GM18511 (cell line): ENCODE results near the gene PCDHA4.

ENCODE experiments used
- ATAC-seq: cut with Tn5 transposase; IDR thresholded peaks from one replicate; pipeline ENCODE4 v1.9.1; 2021; ENCODE audit warnings: mild to moderate bottlenecking, moderate library complexity; ENCODE audit not compliant: unreplicated experiment

The PCDHA4 gene

DNA sequence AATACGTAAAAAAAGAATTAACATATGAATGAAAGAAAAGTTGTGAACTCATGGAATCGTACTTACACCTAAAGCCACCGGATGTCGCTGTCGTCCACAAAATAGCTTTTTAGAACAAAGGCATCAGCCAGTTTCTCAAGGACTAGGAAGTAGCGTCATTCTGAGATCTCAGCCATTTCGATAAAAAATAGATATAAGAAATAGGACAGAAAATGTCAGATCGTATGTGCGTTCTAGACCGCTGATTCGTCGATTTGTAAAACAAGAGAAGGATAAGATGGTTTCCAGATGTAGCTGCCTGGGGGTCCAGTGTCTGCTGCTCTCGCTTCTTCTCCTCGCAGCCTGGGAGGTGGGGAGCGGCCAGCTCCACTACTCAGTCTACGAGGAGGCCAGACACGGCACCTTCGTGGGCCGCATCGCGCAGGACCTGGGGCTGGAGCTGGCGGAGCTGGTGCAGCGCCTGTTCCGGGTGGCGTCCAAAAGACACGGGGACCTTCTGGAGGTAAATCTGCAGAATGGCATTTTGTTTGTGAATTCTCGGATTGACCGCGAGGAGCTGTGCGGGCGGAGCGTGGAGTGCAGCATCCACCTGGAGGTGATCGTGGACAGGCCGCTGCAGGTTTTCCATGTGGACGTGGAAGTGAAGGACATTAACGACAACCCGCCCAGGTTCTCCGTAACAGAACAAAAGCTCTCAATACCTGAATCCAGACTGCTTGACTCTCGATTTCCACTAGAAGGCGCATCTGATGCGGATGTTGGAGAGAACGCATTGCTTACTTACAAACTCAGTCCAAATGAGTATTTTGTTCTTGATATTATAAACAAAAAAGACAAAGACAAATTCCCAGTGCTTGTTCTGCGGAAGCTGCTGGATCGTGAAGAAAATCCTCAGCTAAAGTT is 49.2 kb downstream of the PCDHA4 start, which contains the start of gene PCDHA10:
PCDHA10 (plus strand) TSS at position 126 of the 903 bp plus-strand sequence; CDS start at position 278, 152 bp downstream.
- ATAC-seq, result no peak

GRCh38 chr5:140857177-140857986 is 50.5 kb downstream of the PCDHA4 start:
- no peak for ATAC-seq

- ATAC-seq, result no peak
These were observed 51.0 kb downstream of the PCDHA4 start for GRCh38 chr5:140857987-140858240.

GRCh38 chr5:140862441-140863295 is 55.8 kb downstream of the PCDHA4 start:
- no peak for ATAC-seq
